ENCODE data around the gene SNX25.

DNA sequence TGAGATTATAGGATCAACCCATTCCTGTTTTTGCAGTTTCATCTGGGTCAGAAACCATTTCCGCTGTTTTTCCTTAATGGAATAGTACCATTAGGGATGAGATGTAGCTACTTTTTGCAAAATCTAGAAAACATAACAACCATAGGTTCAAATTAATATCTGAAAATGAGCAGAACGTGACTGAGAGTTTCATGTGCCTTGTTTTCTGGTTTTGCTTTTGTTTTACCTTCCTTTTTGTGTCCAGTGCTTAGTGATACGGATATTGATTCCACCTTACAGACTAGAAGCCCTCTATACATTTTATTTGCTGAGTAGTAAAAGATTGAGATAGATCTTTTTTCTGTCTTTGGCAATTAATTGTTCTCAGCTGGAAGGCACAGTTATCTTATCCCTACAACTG is 46.5 kb downstream of the SNX25 start:
- no peak for TF ChIP-seq SP1 (IDR thresholded peaks at IDR 0.05)
- no peak for TF ChIP-seq FOXM1 (IDR thresholded peaks at IDR 0.05; ENCODE audit: borderline replicate concordance)
- no peak for TF ChIP-seq LEF1 (IDR thresholded peaks at IDR 0.05; ENCODE audit: borderline replicate concordance)
- TF ChIP-seq FOXA1 (IDR thresholded peaks at IDR 0.05) = no peak
- TF ChIP-seq BHLHE40 (IDR thresholded peaks at IDR 0.05; ENCODE audit: borderline replicate concordance) = no peak
- TF ChIP-seq ELF4 (IDR thresholded peaks at IDR 0.05) = no peak
- no peak for TF ChIP-seq NFRKB (IDR thresholded peaks at IDR 0.05)
- no peak for TF ChIP-seq L3MBTL2 (conservative IDR thresholded peaks at IDR 0.05)
- no peak for TF ChIP-seq TARDBP (IDR thresholded peaks at IDR 0.05)
- no peak for TF ChIP-seq ARNT (IDR thresholded peaks at IDR 0.05)
- TF ChIP-seq SUZ12 (IDR thresholded peaks at IDR 0.05) = no peak

Data from HEK293T (cell line).